SK-N-SH treated with all-trans-retinoic acid at 6 μM for 48 hours (cell line): ENCODE measurements around the gene RHEX.

ENCODE experiments used
- OSR1 ChIP-seq: fragments of 250-450 bp; sonication (Bioruptor Pico); IDR thresholded peaks from 2 replicates; pipeline ENCODE4 v1.8.0; 2022; ENCODE audit warnings: moderate library complexity, mild to moderate bottlenecking, inconsistent platforms
- TCF4 ChIP-seq: fragments of 250-450 bp; sonication (Bioruptor Pico); IDR thresholded peaks from 2 replicates; pipeline ENCODE4 v1.8.0; 2021; ENCODE audit warnings: mild to moderate bottlenecking, moderate library complexity, borderline replicate concordance
- ZNF565 ChIP-seq: fragments of 450-650 bp; formaldehyde crosslinking; conservative IDR thresholded peaks from 2 replicates; pipeline ENCODE4 v1.5.0; 2020; ENCODE audit warnings: low read depth, mild to moderate bottlenecking, moderate library complexity
- TF ChIP-seq, protein P1 (sequence below): fragments of 250-450 bp; sonication (Bioruptor Pico); IDR thresholded peaks from 2 replicates; pipeline ENCODE4 v1.5.1; 2021; ENCODE audit warnings: mild to moderate bottlenecking, moderate library complexity

DNA sequence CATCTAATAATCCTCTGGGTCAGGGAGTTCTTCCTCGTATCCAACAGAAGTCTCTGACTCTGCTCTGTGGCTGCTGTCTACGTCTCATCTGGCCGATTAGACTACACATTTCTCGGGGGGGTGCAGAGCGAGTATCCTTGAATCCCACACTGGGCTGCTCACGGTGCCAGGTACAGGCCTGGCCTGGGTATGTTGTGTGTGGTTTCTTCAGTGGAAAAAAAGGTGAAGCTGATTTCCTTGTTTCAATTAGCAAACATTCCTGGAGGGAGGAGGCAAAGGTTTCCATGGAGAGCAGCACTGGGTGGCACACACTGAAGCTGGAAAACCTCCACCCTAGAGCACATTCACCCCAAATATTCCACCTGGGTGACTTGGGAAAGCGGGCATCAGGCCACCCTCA, 47.7 kb upstream of the RHEX start:
- TF ChIP-seq ZNF565 (CRISPR knock-in tag): no peak
- no peak for TF ChIP-seq OSR1 (CRISPR knock-in tag)
- no peak for TF ChIP-seq TCF4 (CRISPR knock-in tag)
- TF ChIP-seq, protein P1, sequence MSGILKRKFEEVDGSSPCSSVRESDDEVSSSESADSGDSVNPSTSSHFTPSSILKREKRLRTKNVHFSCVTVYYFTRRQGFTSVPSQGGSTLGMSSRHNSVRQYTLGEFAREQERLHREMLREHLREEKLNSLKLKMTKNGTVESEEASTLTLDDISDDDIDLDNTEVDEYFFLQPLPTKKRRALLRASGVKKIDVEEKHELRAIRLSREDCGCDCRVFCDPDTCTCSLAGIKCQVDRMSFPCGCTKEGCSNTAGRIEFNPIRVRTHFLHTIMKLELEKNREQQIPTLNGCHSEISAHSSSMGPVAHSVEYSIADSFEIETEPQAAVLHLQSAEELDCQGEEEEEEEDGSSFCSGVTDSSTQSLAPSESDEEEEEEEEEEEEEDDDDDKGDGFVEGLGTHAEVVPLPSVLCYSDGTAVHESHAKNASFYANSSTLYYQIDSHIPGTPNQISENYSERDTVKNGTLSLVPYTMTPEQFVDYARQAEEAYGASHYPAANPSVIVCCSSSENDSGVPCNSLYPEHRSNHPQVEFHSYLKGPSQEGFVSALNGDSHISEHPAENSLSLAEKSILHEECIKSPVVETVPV (CRISPR knock-in tag): no peak
